ENCODE results near the gene POLN.

DNA sequence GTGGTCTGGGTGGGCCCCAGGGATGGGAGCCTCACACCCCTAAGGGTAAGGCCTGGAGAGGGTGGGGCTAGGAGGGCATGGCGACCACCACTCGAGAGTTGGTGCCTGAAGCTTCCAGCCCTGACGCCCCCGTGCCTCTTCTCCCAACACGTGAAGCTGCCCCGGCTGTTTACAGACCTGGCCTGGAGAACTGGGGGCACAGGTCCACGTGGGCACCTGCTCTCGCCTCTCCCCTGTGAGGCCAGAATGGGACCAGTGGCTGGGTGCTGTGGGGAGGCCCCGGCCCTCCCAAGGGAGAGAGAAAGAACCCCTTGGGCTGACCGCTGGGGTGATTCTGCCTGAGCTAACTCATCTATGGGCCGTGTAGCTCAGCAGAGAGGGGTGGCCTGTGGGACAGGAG lies 167.3 kb downstream of the POLN start:
- no peak for TF ChIP-seq CTCF (IDR thresholded peaks at IDR 0.05)
- no peak for TF ChIP-seq POLR2A (IDR thresholded peaks at IDR 0.05)
